ENCODE results near the gene OR1M1.
"Not testable (repeated sequence)": the region's sequence is repeated elsewhere in the genome, so short reads cannot be mapped to it uniquely, and the experiment has no call there.

The OR1M1 gene

DNA sequence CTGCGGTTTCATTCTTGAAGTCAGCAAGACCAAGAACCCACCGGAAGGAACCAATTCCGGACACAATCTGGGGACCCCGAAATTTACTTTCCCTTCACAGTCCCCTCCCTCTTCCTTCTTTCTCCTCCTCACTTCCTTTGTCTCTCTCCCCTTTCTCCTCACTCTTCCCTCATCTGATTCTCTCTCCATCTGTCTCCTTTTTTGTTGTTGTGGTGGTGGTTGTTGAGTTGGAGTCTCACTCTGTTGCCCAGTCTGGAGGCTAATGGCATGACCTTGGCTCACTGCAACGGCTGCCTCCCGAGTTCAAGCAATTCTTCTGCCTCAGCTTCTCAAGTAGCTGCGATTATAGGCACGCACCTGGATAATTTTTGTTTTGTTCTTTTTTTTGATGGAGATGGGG is 32.7 kb upstream of the OR1M1 start:
- no peaks in the 10 kb centered on the region for H3K9me2 ChIP-seq (replicated peaks; ENCODE audit: insufficient read depth, low read length)
- H3K27ac ChIP-seq (ENCODE audit: low read length): no peak overlapping the region
- no peaks in the 10 kb centered on the region for H4K20me1 ChIP-seq (ENCODE audit: insufficient read depth, low read length)
- no peaks in the 10 kb centered on the region for H3K79me2 ChIP-seq (ENCODE audit: low read length)
- TF ChIP-seq CTCF (IDR thresholded peaks at IDR 0.05; ENCODE audit: low read length): no peak
- no peaks in the 10 kb centered on the region for H3K4me1 ChIP-seq (ENCODE audit: low read length)
- H3K4me2 ChIP-seq (ENCODE audit: low read depth, low read length): no peak overlapping the region
- H3K9me3 ChIP-seq (replicated peaks; ENCODE audit: insufficient read depth, low read length): no peaks in the 10 kb centered on the region
- peaks cover 19% of the 10 kb centered on the region for H3K27me3 ChIP-seq (replicated peaks; ENCODE audit: insufficient read depth, low read length)
- no peaks in the 10 kb centered on the region for H3F3A ChIP-seq (ENCODE audit: insufficient read depth, low read length)
- no peak overlapping the region for H2AFZ ChIP-seq (ENCODE audit: low read length)
- H3K36me3 ChIP-seq (replicated peaks; ENCODE audit: insufficient read depth, low read length): no peaks in the 10 kb centered on the region
- no peak overlapping the region for H3K4me3 ChIP-seq (ENCODE audit: low read length)
- H3K9ac ChIP-seq (ENCODE audit: low read length): no peak overlapping the region
- DNase-seq: no peak

GRCh38 chr19:9054765-9055164 is 32.1 kb upstream of the OR1M1 start:
- H3K36me3 ChIP-seq (replicated peaks; ENCODE audit: insufficient read depth, low read length): no peaks in the 10 kb centered on the region
- no peaks in the 10 kb centered on the region for H4K20me1 ChIP-seq (ENCODE audit: insufficient read depth, low read length)
- H2AFZ ChIP-seq (ENCODE audit: low read length): no peak overlapping the region
- no peaks in the 10 kb centered on the region for H3K79me2 ChIP-seq (ENCODE audit: low read length)
- TF ChIP-seq EZH2 (optimal IDR thresholded peaks at IDR 0.05; ENCODE audit: low read depth, low read length) (no peak), EZH2phosphoT487 (IDR thresholded peaks at IDR 0.05; ENCODE audit: low read length) (no peak), CTCF (IDR thresholded peaks at IDR 0.05; ENCODE audit: low read length) (no peak)
- no peaks in the 10 kb centered on the region for H3F3A ChIP-seq (ENCODE audit: insufficient read depth, low read length)
- no peak overlapping the region for H3K27ac ChIP-seq (ENCODE audit: low read length)
- no peaks in the 10 kb centered on the region for H3K4me1 ChIP-seq (ENCODE audit: low read length)
- no peak for DNase-seq
- H3K27me3 ChIP-seq (replicated peaks; ENCODE audit: insufficient read depth, low read length): peaks cover 19% of the 10 kb centered on the region
- no peaks in the 10 kb centered on the region for H3K9me3 ChIP-seq (replicated peaks; ENCODE audit: insufficient read depth, low read length)
- no peak overlapping the region for H3K9ac ChIP-seq (ENCODE audit: low read length)
- no peak overlapping the region for H3K4me2 ChIP-seq (ENCODE audit: low read depth, low read length)
- no peak overlapping the region for H3K4me3 ChIP-seq (ENCODE audit: low read length)
- H3K9me2 ChIP-seq (replicated peaks; ENCODE audit: insufficient read depth, low read length): no peaks in the 10 kb centered on the region

DNA sequence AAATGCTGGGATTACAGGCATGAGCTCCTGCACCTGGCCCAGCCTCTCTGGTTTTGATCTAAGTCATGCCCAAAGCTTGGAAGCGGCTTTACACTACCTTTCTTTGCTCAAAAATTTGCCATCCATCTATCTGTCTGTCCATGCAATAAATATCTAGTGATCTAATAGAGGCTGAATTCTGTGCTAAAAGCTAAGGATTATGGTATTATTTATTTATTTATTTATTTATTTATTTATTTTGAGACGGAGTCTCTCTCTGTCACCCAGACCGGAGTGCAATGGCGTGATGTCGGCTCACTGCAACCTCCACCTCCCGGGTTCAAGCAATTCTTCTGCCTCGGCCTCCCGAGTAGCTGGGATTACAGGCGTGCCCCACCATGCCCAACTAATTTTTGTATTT is 30.7 kb upstream of the OR1M1 start:
- H3F3A ChIP-seq (ENCODE audit: insufficient read depth, low read length); H3K4me1 ChIP-seq (ENCODE audit: low read length); H3K4me2 ChIP-seq (ENCODE audit: low read depth, low read length); H3K9ac ChIP-seq (ENCODE audit: low read length); H4K20me1 ChIP-seq (ENCODE audit: insufficient read depth, low read length); H2AFZ ChIP-seq (ENCODE audit: low read length); H3K79me2 ChIP-seq (ENCODE audit: low read length); H3K27ac ChIP-seq (ENCODE audit: low read length); H3K9me3 ChIP-seq (replicated peaks; ENCODE audit: insufficient read depth, low read length); DNase-seq; H3K4me3 ChIP-seq (ENCODE audit: low read length); H3K9me2 ChIP-seq (replicated peaks; ENCODE audit: insufficient read depth, low read length); H3K36me3 ChIP-seq (replicated peaks; ENCODE audit: insufficient read depth, low read length): not testable (repeated sequence)
- H3K27me3 ChIP-seq (replicated peaks; ENCODE audit: insufficient read depth, low read length): peaks cover 19% of the 10 kb centered on the region

DNA sequence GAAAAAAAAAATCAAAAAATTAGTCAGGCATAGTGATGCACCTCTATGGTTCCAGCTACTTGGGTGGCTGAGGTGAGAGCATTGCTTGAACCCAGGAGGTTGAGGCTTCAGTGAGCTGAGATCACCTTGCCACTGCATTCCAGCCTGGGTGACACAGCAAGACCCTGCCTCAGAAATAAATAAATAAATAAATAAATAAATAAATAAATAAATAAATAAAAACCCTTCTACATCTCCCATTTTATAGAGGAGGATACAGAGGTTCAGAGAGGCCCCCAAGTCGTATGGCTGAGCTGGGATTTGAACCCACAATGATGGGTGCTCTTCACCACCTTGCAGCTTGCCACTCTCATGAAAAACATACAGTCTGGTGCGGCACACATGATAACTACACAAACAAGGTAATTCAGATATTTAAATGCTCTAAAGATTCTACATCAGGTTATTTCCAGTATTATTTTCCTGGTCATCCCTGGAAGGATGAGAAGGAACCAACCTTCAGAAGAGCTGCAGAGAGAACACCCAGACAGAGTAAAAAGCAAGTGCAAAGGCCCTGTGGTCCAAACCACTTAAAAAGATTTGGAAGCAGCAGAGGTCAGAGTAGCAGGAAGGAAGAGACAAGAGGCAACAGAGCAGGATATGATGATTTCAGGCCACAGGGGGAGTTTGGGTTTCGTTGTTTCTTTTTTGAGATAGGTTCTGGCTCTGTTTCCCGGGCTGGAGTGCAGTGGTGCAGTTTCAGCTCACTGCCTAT is 29.2 kb upstream of the OR1M1 start:
- Histone ChIP-seq H3K9me2 (replicated peaks; ENCODE audit: insufficient read depth, low read length) (no peaks in the 10 kb centered on the region), H3K27ac (ENCODE audit: low read length) (no peak overlapping the region), H3K4me2 (ENCODE audit: low read depth, low read length) (no peak overlapping the region), H3F3A (ENCODE audit: insufficient read depth, low read length) (no peaks in the 10 kb centered on the region), H3K4me1 (ENCODE audit: low read length) (no peaks in the 10 kb centered on the region), H2AFZ (ENCODE audit: low read length) (no peak overlapping the region), H3K36me3 (replicated peaks; ENCODE audit: insufficient read depth, low read length) (no peaks in the 10 kb centered on the region), H3K9me3 (replicated peaks; ENCODE audit: insufficient read depth, low read length) (no peaks in the 10 kb centered on the region), H3K79me2 (ENCODE audit: low read length) (no peaks in the 10 kb centered on the region), H3K9ac (ENCODE audit: low read length) (no peak overlapping the region), H4K20me1 (ENCODE audit: insufficient read depth, low read length) (no peaks in the 10 kb centered on the region), H3K27me3 (replicated peaks; ENCODE audit: insufficient read depth, low read length) (peaks cover 19% of the 10 kb centered on the region), H3K4me3 (ENCODE audit: low read length) (no peak overlapping the region)
- no peak for TF ChIP-seq EZH2phosphoT487 (IDR thresholded peaks at IDR 0.05; ENCODE audit: low read length)
- TF ChIP-seq EZH2 (optimal IDR thresholded peaks at IDR 0.05; ENCODE audit: low read depth, low read length): no peak
- TF ChIP-seq CTCF (IDR thresholded peaks at IDR 0.05; ENCODE audit: low read length): no peak
- no peak for DNase-seq

Measured in MM.1S (cell line).